ENCODE results near the gene IDS. TPM values are rescaled to one million over a fixed set of nuclear protein-coding genes. Genes with fewer than 3 reads are reported as not detected.
"Not testable (repeated sequence)": the region's sequence is repeated elsewhere in the genome, so short reads cannot be mapped to it uniquely, and the experiment has no call there.

The IDS gene
- total RNA-seq (2014; rRNA removed; shearing (Covaris generic)): 59.8 and 92.5 TPM in 2 replicates

- DNase-seq (ENCODE audit: low read depth): peak; percentile 93
Observed at GRCh38 chrX:149504915-149505651, at the start of gene IDS. Gene IDS, minus strand, starts transcription at chrX:149505306. Its CDS starts 169 bp downstream, at chrX:149505137.

- not testable (repeated sequence) for DNase-seq (ENCODE audit: low read depth)
Observed at GRCh38 chrX:149551939-149552248, 46.8 kb upstream of the IDS start.

GRCh38 chrX:149551245-149551938, 46.3 kb upstream of the IDS start:
- not testable (repeated sequence) for DNase-seq (ENCODE audit: low read depth)

- DNase-seq (ENCODE audit: low read depth): not testable (repeated sequence)
Observed at GRCh38 chrX:149550454-149550853, 45.3 kb upstream of the IDS start.

- DNase-seq (ENCODE audit: low read depth): not testable (repeated sequence)
Observed at GRCh38 chrX:149549701-149550100, 44.6 kb upstream of the IDS start, which contains the start of gene HSFX3. Gene HSFX3, minus strand, starts transcription at chrX:149549924. Its CDS starts 72 bp downstream, at chrX:149549852.

GRCh38 chrX:149547782-149548181, 42.7 kb upstream of the IDS start:
- DNase-seq (ENCODE audit: low read depth): not testable (repeated sequence)

- not testable (repeated sequence) for DNase-seq (ENCODE audit: low read depth)
Observed at GRCh38 chrX:149546962-149547361, 41.9 kb upstream of the IDS start.

GRCh38 chrX:149545545-149546543, 40.7 kb upstream of the IDS start:
- DNase-seq (ENCODE audit: low read depth): peak; percentile 19

GRCh38 chrX:149541521-149542047, 36.5 kb upstream of the IDS start:
- DNase-seq (ENCODE audit: low read depth): no peak

GRCh38 chrX:149540621-149541520, 35.8 kb upstream of the IDS start, which contains the start of gene EOLA1:
Gene EOLA1, plus strand, starts transcription at chrX:149541012. Its CDS starts 4,619 bp downstream, at chrX:149545631.
- peak; percentile 98 for DNase-seq (ENCODE audit: low read depth)

GRCh38 chrX:149540131-149540620, 35.1 kb upstream of the IDS start:
- DNase-seq (ENCODE audit: low read depth): peak; percentile 90

- peak; percentile 95 for DNase-seq (ENCODE audit: low read depth)
Observed at GRCh38 chrX:149539283-149540130, 34.4 kb upstream of the IDS start.

GRCh38 chrX:149537474-149537873, 32.4 kb upstream of the IDS start:
- DNase-seq (ENCODE audit: low read depth): not testable (repeated sequence)

GRCh38 chrX:149534926-149535602, 30.0 kb upstream of the IDS start:
- DNase-seq (ENCODE audit: low read depth): not testable (repeated sequence)

GRCh38 chrX:149533999-149534398, 28.9 kb upstream of the IDS start:
- DNase-seq (ENCODE audit: low read depth): not testable (repeated sequence)

GRCh38 chrX:149532868-149533267, 27.8 kb upstream of the IDS start:
- not testable (repeated sequence) for DNase-seq (ENCODE audit: low read depth)

- no peak for DNase-seq (ENCODE audit: low read depth)
Observed at GRCh38 chrX:149531599-149531998, 26.5 kb upstream of the IDS start.

GRCh38 chrX:149528381-149528780, 23.3 kb upstream of the IDS start:
- DNase-seq (ENCODE audit: low read depth): no peak

- DNase-seq (ENCODE audit: low read depth): peak; percentile 57
Observed at GRCh38 chrX:149527705-149528104, 22.6 kb upstream of the IDS start.

All from M059J (cell line).